Measurements from ENCODE around the gene AKAP13. TPM values are rescaled to one million over a fixed set of nuclear protein-coding genes. Genes with fewer than 3 reads are reported as not detected.

Gene AKAP13
- total RNA-seq, 1 experiment from 2014 or later = 47.3 TPM

DNA sequence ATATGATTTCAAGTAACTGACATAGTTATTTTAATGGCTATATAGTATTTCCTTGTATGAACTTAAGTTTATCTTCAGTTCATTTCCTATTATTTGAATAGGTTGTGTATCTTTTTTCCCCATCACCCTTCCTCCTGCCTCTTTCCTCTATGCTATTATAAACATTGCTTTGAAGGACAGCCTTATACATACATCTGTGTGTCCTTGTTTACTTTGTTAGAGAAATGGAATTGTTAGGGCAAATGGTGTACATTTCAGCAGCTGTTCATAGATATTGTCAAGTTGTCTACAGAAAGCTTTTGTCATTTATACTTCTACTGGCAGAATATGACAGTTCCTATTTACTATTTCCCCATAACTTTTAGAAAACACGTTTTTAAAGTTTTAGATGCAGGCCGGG is 18.4 kb downstream of the AKAP13 start:
- H3T11ph ChIP-seq (ENCODE audit: low read length) = no peak overlapping the region
- no peak overlapping the region for H4K91ac ChIP-seq (ENCODE audit: insufficient read length, low read depth, low read length)
- DNase-seq = no peak
- H3K4me3 Mint-ChIP-seq = no peak overlapping the region
- peaks cover 6% of the 10 kb centered on the region; the same call in 1 of the 2 replicates for H3K4me1 ChIP-seq (ENCODE audit: insufficient read depth, low read length)
- no peak overlapping the region for H3K23ac ChIP-seq (ENCODE audit: insufficient read length, low read depth, low read length)
- no peak overlapping the region for H2BK120ac ChIP-seq (ENCODE audit: low read depth, low read length, poor library complexity, severe bottlenecking)
- no peaks in the 10 kb centered on the region for H3K23me2 ChIP-seq (ENCODE audit: insufficient read length, low read depth, low read length, poor library complexity, severe bottlenecking)
- H3K27me3 ChIP-seq (ENCODE audit: insufficient read depth, low read length) = no peaks in the 10 kb centered on the region
- no peak overlapping the region for H2BK15ac ChIP-seq (ENCODE audit: low read depth, low read length)
- H4K20me1 ChIP-seq (ENCODE audit: control insufficient read depth, insufficient read depth, insufficient read length) = no peaks in the 10 kb centered on the region
- no peak overlapping the region for H3K27ac ChIP-seq (ENCODE audit: insufficient read length, low read depth, low read length)
- H3K27me3 Mint-ChIP-seq (ENCODE audit: low read depth) = no peaks in the 10 kb centered on the region
- no peak overlapping the region for H3K27ac Mint-ChIP-seq
- TF ChIP-seq, protein P1, sequence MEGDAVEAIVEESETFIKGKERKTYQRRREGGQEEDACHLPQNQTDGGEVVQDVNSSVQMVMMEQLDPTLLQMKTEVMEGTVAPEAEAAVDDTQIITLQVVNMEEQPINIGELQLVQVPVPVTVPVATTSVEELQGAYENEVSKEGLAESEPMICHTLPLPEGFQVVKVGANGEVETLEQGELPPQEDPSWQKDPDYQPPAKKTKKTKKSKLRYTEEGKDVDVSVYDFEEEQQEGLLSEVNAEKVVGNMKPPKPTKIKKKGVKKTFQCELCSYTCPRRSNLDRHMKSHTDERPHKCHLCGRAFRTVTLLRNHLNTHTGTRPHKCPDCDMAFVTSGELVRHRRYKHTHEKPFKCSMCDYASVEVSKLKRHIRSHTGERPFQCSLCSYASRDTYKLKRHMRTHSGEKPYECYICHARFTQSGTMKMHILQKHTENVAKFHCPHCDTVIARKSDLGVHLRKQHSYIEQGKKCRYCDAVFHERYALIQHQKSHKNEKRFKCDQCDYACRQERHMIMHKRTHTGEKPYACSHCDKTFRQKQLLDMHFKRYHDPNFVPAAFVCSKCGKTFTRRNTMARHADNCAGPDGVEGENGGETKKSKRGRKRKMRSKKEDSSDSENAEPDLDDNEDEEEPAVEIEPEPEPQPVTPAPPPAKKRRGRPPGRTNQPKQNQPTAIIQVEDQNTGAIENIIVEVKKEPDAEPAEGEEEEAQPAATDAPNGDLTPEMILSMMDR (conservative IDR thresholded peaks at IDR 0.05) = no peak
- peaks cover 4% of the 10 kb centered on the region; the same call in 1 of the 2 replicates for H3K79me2 ChIP-seq (ENCODE audit: insufficient read depth, low read length)
- no peak overlapping the region for H2AFZ ChIP-seq (ENCODE audit: low read length)
- H3K18ac ChIP-seq (ENCODE audit: insufficient read length, low read depth, low read length) = no peak overlapping the region
- H3K79me1 ChIP-seq (ENCODE audit: insufficient read depth, low read depth, low read length, poor library complexity, severe bottlenecking) = no peaks in the 10 kb centered on the region
- WGBS (ENCODE audit: extremely low coverage, insufficient read length, low lambda C conversion rate) = no CpG with 5 or more reads among the region's 2 CpGs
- H3K9me3 ChIP-seq (ENCODE audit: control insufficient read depth, low read depth, low read length) = no peaks in the 10 kb centered on the region
- H2BK12ac ChIP-seq (ENCODE audit: insufficient read length, low read depth, low read length) = no peak overlapping the region
- no peak overlapping the region for H3K9ac ChIP-seq (ENCODE audit: extremely low read depth, insufficient read length, low read length)
- no peak overlapping the region for H3K14ac ChIP-seq (ENCODE audit: insufficient read depth, low read length)
- no peaks in the 10 kb centered on the region for H3K9me3 Mint-ChIP-seq
- no peak overlapping the region for H3K4me2 ChIP-seq (ENCODE audit: insufficient read depth, insufficient read length, low read length)
- H2BK20ac ChIP-seq (ENCODE audit: low read depth, low read length, poor library complexity, severe bottlenecking) = no peak overlapping the region
- H4K5ac ChIP-seq (ENCODE audit: insufficient read length, low read depth, low read length) = no peak overlapping the region
- no peak overlapping the region for H2AK5ac ChIP-seq (ENCODE audit: insufficient read length, low read length)
- no peak overlapping the region for H3K56ac ChIP-seq (ENCODE audit: insufficient read length, low read depth, low read length)
- no peaks in the 10 kb centered on the region for H3K36me3 Mint-ChIP-seq (ENCODE audit: insufficient read depth in 1 of 3, low read depth in 3 of 3)
- H2BK5ac ChIP-seq (ENCODE audit: insufficient read length, low read length) = no peak overlapping the region
- H3K4ac ChIP-seq (ENCODE audit: low read depth, low read length) = no peak overlapping the region
- H4K8ac ChIP-seq (replicated peaks; ENCODE audit: insufficient read length, low read depth, low read length) = no peak overlapping the region
- H3K4me1 Mint-ChIP-seq = peaks cover 32 to 33% of the 10 kb centered on the region in 2 experiments
